ENCODE results near the gene SNX8.
"Not testable (repeated sequence)": the region's sequence is repeated elsewhere in the genome, so short reads cannot be mapped to it uniquely, and the experiment has no call there.

Gene SNX8

GRCh38 chr7:2269991-2270460, 44.2 kb downstream of the SNX8 start:
- TF ChIP-seq, protein P1, sequence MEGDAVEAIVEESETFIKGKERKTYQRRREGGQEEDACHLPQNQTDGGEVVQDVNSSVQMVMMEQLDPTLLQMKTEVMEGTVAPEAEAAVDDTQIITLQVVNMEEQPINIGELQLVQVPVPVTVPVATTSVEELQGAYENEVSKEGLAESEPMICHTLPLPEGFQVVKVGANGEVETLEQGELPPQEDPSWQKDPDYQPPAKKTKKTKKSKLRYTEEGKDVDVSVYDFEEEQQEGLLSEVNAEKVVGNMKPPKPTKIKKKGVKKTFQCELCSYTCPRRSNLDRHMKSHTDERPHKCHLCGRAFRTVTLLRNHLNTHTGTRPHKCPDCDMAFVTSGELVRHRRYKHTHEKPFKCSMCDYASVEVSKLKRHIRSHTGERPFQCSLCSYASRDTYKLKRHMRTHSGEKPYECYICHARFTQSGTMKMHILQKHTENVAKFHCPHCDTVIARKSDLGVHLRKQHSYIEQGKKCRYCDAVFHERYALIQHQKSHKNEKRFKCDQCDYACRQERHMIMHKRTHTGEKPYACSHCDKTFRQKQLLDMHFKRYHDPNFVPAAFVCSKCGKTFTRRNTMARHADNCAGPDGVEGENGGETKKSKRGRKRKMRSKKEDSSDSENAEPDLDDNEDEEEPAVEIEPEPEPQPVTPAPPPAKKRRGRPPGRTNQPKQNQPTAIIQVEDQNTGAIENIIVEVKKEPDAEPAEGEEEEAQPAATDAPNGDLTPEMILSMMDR (IDR thresholded peaks at IDR 0.05; ENCODE audit: low read depth, low read length) = no peak
- TF ChIP-seq EZH2phosphoT487 (IDR thresholded peaks at IDR 0.05; ENCODE audit: low read depth) = no peak
- no peaks in the 10 kb centered on the region for H3K27me3 ChIP-seq (ENCODE audit: low read depth, low read length)
- no peaks in the 10 kb centered on the region for H3K9me3 ChIP-seq (ENCODE audit: insufficient read depth, low read length)
- H2AFZ ChIP-seq (ENCODE audit: low read depth, low read length) = no peak overlapping the region
- no peaks in the 10 kb centered on the region for H3K36me3 ChIP-seq (replicated peaks; ENCODE audit: low read depth, low read length)
- no peak overlapping the region for H3K9ac ChIP-seq (ENCODE audit: low read length)
- H3K4me2 ChIP-seq (ENCODE audit: low read length) = no peak overlapping the region
- H4K20me1 ChIP-seq (ENCODE audit: insufficient read depth, low read length) = no peaks in the 10 kb centered on the region
- H3K79me2 ChIP-seq (ENCODE audit: low read length) = no peaks in the 10 kb centered on the region
- no peak overlapping the region for H3K27ac ChIP-seq (ENCODE audit: low read length)
- no peaks in the 10 kb centered on the region for H3K4me1 ChIP-seq (ENCODE audit: low read length)
- H3K4me3 ChIP-seq (ENCODE audit: low read length) = no peak overlapping the region

GRCh38 chr7:2269089-2269990, 44.9 kb downstream of the SNX8 start:
- not testable (repeated sequence) for H3K9ac ChIP-seq (ENCODE audit: low read length); H3K27me3 ChIP-seq (ENCODE audit: low read depth, low read length); H3K79me2 ChIP-seq (ENCODE audit: low read length); H3K27ac ChIP-seq (ENCODE audit: low read length); H3K36me3 ChIP-seq (replicated peaks; ENCODE audit: low read depth, low read length); H4K20me1 ChIP-seq (ENCODE audit: insufficient read depth, low read length); H3K4me2 ChIP-seq (ENCODE audit: low read length); H2AFZ ChIP-seq (ENCODE audit: low read depth, low read length); H3K4me3 ChIP-seq (ENCODE audit: low read length); H3K4me1 ChIP-seq (ENCODE audit: low read length); H3K9me3 ChIP-seq (ENCODE audit: insufficient read depth, low read length)

GRCh38 chr7:2266911-2267310, 47.3 kb downstream of the SNX8 start:
- Histone ChIP-seq H3K79me2 (ENCODE audit: low read length) (no peaks in the 10 kb centered on the region), H3K4me2 (ENCODE audit: low read length) (no peak overlapping the region), H3K27me3 (ENCODE audit: low read depth, low read length) (no peaks in the 10 kb centered on the region), H3K36me3 (replicated peaks; ENCODE audit: low read depth, low read length) (peaks cover 6% of the 10 kb centered on the region), H2AFZ (ENCODE audit: low read depth, low read length) (no peak overlapping the region), H4K20me1 (ENCODE audit: insufficient read depth, low read length) (no peaks in the 10 kb centered on the region), H3K9me3 (ENCODE audit: insufficient read depth, low read length) (no peaks in the 10 kb centered on the region), H3K4me3 (ENCODE audit: low read length) (no peak overlapping the region), H3K9ac (ENCODE audit: low read length) (no peak overlapping the region), H3K4me1 (ENCODE audit: low read length) (peaks cover 5% of the 10 kb centered on the region), H3K27ac (ENCODE audit: low read length) (no peak overlapping the region)
- TF ChIP-seq, protein P1 (IDR thresholded peaks at IDR 0.05; ENCODE audit: low read depth, low read length) = no peak
- TF ChIP-seq EZH2phosphoT487 (IDR thresholded peaks at IDR 0.05; ENCODE audit: low read depth) = no peak

GRCh38 chr7:2264158-2264557, 50.1 kb downstream of the SNX8 start:
- no peaks in the 10 kb centered on the region for H3K27me3 ChIP-seq (ENCODE audit: low read depth, low read length)
- H4K20me1 ChIP-seq (ENCODE audit: insufficient read depth, low read length) = no peaks in the 10 kb centered on the region
- H3K36me3 ChIP-seq (replicated peaks; ENCODE audit: low read depth, low read length) = peaks cover 6% of the 10 kb centered on the region
- no peak overlapping the region for H2AFZ ChIP-seq (ENCODE audit: low read depth, low read length)
- H3K27ac ChIP-seq (ENCODE audit: low read length) = no peak overlapping the region
- no peaks in the 10 kb centered on the region for H3K9me3 ChIP-seq (ENCODE audit: insufficient read depth, low read length)
- TF ChIP-seq EZH2phosphoT487 (IDR thresholded peaks at IDR 0.05; ENCODE audit: low read depth) = no peak
- H3K4me2 ChIP-seq (ENCODE audit: low read length) = no peak overlapping the region
- H3K4me3 ChIP-seq (ENCODE audit: low read length) = no peak overlapping the region
- H3K9ac ChIP-seq (ENCODE audit: low read length) = no peak overlapping the region
- H3K79me2 ChIP-seq (ENCODE audit: low read length) = no peaks in the 10 kb centered on the region
- H3K4me1 ChIP-seq (ENCODE audit: low read length) = peaks cover 22% of the 10 kb centered on the region

- peaks cover 6% of the 10 kb centered on the region for H3K36me3 ChIP-seq (replicated peaks; ENCODE audit: low read depth, low read length)
- no peaks in the 10 kb centered on the region for H4K20me1 ChIP-seq (ENCODE audit: insufficient read depth, low read length)
Measured at GRCh38 chr7:2263176-2263575, 51.1 kb downstream of the SNX8 start.

More at GRCh38 chr7:2263176-2263575, 51.1 kb downstream of the SNX8 start:
- H3K27ac ChIP-seq (ENCODE audit: low read length) = no peak overlapping the region
- no peak overlapping the region for H3K9ac ChIP-seq (ENCODE audit: low read length)
- H3K9me3 ChIP-seq (ENCODE audit: insufficient read depth, low read length) = no peaks in the 10 kb centered on the region
- TF ChIP-seq EZH2phosphoT487 (IDR thresholded peaks at IDR 0.05; ENCODE audit: low read depth) = no peak
- TF ChIP-seq, protein P1 (IDR thresholded peaks at IDR 0.05; ENCODE audit: low read depth, low read length) = no peak
- H3K4me3 ChIP-seq (ENCODE audit: low read length) = no peak overlapping the region
- H3K27me3 ChIP-seq (ENCODE audit: low read depth, low read length) = no peaks in the 10 kb centered on the region
- H3K4me2 ChIP-seq (ENCODE audit: low read length) = no peak overlapping the region
- no peaks in the 10 kb centered on the region for H3K79me2 ChIP-seq (ENCODE audit: low read length)
- peaks cover 30% of the 10 kb centered on the region for H3K4me1 ChIP-seq (ENCODE audit: low read length)
- no peak overlapping the region for H2AFZ ChIP-seq (ENCODE audit: low read depth, low read length)
